Measurements from ENCODE around the gene PRKAA1.

PRKAA1 gene

DNA sequence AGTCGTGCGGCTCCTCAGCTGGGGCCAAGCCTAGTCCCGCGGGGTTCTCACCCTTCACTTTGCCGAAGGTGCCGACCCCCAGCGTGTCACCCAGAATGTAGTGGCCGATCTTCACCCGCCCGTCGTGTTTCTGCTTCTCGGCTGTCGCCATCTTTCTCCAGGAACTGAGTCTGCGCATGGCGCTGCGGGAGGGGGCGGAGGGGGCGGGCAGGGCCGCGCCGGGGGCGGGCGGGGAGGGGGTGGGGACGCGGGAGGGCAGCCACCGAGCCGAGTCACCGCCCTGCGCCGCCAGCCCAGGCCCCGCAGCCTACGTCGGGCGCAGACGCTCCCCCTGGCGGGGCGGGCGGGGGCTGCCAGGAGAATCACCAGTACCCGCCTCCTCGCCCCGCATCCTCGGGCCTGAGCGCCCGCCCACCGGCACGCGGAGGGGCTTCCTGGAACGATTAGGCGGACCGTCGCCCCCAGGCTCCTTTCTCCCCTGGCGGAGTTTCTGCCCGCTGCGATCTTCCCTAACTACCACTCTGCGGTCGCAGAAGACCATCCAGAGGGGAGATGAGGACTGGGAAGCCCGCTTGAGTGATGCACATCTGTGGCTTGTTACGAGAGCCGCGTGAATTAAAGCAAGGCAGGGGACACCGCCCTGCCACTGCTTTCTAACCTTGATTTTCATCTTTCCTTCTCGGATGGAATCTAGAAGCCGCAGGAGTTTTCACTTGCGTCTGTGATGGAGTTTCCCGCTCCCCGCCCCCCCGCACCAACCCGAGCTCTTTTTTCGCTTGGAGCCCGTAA, at the start of gene PRKAA1:
TSS of gene PRKAA1 (minus strand) at position 363 of the 789 bp plus-strand sequence. CDS start at position 178, 185 bp downstream.
- peak; percentile 91 for DNase-seq

DNA sequence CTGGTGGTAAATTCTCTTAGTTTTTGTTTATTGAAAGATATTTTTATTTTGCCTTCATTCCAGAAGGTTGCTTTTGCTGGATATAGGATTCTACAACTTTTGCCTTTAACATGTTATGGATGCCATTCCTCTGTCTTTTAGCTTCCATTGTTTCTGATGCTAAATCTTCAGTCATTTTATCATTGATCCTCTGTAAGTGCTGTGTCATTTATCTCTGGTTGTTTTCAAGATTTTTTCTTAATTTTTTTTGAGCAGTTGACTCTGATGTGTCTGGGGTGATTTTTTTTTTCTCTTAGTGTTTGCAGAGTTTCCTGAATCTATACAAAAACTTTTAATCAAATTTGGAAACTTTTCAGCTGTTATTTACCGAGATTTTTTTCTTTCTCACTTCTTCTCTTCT, 49.4 kb upstream of the PRKAA1 start:
- no peak for DNase-seq

DNA sequence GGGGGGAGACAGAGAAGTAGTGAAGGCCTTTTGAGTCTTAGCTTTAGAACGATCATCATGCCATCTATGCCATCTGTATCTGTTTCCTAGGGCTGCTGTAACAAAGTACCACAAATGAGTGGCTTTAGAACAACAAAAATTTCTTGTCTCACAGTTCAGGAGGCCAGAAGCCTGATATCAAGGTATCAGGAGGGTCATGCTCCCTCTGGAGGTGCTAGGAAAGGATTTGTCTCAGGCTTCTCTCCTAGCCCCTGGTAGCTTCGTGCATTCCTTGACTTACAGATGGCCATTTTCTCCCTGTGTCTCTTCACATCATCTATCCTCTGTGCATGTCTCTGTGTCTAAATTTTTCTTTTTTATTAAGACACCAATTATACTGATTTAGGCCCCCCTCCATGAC, 48.2 kb upstream of the PRKAA1 start:
- DNase-seq, result no peak

DNA sequence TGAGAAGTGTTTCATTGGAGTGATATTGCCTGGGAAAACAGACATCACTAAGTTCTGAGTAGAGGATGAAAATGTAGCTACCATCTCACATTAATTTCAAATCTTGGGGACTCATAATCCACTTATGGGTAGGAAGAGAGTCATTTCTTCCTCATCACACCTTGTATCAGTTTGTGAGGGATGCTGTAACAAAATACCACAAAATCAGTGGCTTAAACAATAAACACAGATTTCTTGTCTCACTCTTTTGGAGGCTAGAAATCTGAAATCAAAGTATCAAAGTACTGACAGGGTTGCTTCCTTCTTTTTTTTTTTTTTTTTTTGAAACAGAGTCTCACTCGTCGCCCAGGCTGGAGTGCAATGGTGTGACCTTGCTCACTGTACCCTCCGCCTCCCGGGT, 46.4 kb upstream of the PRKAA1 start:
- DNase-seq, result no peak

DNA sequence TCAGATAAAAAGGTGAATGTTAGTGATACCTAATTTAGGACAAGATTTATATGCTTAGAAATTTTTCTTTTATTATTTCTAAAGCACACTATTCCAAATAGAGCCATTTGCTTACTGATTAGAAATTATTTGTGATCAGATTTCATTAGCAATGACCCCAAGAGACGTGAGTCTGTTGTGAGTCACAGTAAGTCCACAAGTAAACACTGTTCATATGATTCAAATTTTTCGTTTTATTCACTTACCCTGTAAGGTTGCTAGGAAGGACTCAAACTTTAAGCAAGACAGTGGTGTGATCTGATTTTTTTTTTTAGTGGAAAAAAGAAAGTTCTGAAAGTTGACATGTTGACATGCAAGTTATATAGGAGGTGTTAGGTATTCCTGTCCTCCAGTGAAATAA, 44.2 kb upstream of the PRKAA1 start:
- no peak for DNase-seq

DNA sequence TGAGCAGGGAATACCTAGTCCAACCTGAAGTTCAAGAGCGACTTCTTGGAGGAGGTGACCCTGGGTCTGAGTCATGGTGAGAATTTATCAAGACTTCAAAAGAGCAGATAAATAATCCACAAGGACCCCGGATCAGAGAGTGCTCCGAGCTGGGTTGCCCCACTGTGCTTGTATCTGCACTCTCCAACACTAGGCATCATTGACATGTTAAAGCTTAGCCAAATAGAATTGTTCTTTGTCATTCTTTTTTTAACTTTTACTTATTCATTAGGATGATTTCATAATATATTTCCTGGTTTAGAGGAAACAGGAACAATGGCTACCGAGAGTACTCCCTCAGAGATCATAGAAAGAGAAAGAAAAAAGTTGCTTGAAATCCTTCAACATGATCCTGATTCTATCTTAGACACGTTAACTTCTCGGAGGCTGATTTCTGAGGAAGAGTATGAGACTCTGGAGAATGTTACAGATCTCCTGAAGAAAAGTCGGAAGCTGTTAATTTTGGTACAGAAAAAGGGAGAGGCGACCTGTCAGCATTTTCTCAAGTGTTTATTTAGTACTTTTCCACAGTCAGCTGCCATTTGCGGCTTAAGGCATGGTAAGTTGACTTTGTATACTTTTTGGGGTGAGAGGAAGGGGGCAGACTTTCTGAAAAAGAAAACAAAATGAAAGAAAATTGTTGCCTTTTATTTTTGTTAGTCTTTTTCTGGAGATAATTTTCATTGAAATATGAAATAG, 43.1 kb upstream of the PRKAA1 start, which contains the start of gene CARD6:
TSS of gene CARD6 (plus strand) at position 300 of the 738 bp plus-strand sequence. CDS start at position 316, 16 bp downstream.
- DNase-seq, result no peak

DNA sequence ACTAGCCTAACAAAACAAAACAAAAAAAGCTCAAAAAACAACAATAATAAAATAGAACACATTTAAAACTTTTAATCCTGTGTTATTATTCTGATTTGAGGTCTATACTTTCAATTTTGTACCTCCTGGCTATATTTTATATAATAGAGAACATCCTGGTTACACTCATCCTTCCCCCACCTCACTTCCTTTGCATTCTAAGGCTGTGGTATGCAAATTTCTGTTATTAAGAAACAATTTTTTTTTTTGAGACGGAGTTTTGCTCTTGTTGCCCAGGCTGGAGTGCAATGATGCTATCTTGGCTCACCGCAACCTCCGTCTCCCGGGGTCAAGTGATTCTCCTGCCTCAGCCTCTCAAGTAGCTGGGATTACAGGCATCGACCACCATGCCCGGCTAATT, 39.9 kb upstream of the PRKAA1 start:
- DNase-seq, result no peak

DNA sequence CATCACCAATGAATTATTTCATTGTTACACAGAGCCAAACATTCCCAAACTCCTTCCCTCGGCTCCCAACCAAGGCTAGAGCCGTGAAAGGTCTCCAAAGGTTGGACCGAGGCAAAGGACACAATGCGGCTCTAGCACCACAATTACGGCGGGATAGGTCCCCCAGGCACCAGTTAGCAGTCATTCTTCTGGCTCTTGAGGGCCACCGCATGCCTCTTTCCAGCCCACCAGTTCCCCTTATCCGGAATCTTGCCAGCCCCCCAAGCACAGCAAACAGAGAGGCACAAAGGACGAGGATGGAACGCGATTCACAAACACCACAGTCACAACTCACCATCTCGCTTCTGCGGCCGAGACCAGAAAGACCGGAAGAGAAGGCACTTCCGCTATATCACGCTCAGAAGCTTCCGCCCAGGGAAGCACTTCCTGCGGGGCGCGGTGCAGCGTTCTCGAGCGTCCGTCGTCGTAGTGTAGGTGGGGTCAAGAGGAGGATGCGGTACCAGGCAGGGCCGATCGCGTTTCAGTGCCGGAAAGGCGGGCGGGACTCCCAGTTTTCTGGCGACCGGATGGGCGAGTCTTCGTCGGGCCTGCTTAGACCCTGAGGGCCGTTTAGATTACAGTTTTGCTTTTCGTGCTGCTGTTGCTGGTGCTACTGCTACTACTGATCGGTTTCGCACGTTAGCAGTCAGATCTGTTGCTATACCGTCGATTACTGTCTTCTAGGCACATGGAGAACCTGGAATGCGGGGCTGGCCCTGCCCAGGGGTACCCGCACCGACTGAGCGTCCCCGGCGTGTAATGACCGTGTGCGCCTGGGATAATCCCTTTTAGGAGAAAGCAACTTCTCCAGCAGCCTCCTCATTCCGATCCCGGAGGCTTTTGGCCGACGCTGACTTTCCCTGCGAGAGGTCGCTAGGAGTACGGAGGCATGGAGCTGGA, 36.9 kb upstream of the PRKAA1 start, which contains the start of gene RPL37:
TSS of gene RPL37 (minus strand) at position 374 of the 939 bp plus-strand sequence. CDS start at position 337, 37 bp downstream.
- DNase-seq, result peak; percentile 93

DNA sequence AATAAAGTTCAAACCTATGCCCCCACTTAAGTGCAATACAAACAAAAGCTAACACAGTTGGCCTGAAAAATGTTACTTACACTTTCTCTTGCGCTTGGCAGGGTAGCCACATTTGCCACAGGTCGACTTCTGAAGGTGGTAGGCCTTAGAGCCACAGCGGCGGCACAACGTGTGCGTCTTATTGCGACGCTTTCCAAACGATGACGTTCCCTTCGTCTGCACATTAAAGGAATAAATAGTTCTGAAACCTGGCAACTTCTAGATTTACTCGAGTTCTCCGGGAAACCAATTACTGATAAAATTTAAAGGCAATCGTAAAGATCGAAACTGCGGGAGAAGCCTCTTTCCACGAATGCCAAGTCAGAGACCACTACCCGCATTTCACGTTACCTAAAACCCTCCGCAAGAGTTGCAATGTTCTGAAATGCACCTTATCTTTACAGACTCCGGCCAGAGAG, 36.2 kb upstream of the PRKAA1 start:
- DNase-seq, result no peak

DNA sequence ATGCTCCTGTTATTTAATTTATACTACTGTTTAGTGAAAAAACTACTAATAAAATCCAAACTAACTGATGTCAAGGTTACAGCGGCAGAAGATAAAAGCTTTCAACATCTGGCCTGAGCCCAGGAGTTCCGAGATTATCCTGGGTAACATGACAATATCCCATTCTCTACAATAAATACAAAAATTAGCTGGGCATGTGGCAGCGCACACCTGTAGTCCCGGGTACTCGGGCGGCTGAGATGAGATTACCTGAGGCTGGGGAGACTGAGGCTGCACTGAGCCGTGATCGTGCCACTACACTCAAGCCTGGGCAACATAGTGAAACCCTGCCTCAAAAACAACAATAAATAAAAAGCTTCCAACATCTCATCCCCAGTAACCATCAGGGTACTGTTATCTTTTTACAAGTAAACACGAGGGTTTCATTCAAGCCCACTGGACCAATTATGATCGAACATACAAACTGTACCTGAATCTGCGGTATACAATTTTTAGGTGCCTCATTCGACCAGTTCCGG, 35.6 kb upstream of the PRKAA1 start:
- DNase-seq, result no peak

DNA sequence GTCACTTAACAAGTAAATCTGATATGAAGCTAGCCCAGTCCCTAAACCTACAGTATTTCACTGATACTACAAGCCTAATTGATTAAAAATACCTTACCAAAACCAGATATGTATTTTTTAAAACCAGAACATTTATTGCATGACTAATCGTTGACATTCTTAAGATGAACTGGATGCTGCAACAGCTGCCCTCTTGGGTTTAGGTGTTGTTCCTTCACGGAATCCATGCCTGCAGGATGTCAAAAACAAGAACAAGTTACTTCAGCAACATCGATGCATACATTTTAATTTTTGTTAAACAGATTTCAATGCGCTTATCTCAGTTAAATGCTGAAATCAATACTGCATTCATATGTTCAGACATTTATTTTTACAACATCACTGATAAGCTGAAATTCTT, 34.2 kb upstream of the PRKAA1 start:
- no peak for DNase-seq

DNA sequence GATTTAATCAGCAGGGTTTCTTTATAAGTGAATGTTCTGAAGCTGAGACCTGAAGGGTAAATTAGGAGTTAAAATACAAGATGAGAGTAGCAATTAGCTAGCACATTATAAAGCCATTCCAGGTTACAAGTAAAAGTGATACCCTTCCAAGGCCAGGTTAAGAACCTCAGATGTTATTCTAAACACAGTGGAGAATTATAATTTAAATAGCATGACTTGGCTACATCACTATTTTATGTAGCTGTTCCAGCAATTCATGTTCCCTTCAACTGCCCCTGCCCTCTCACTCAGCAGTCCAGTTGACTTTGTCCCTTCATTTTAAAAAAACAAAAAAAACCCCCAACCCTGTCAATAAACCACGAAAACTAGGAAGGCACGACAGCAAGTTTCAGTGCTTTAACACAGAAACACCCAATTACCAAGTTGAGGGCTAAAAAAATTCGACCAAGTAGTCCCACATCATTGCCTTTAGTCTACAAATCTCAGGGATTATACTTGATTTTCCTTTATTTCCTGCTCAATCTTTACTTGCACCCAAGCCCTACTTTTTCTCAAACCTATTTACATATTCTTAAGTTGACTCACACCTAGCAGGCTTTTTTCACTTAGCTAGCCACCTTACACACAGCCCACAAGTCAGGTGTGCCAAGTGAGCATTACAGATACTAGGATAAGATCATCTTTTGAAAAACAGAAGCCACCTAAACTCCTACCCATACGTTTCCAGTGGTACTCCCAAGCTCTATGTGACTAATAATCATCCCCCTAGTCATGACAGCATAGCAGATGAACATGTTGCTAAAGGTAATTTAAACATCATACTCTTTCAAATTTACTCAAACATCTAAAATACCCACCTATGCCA, 33.4 kb upstream of the PRKAA1 start:
- no peak for DNase-seq

DNA sequence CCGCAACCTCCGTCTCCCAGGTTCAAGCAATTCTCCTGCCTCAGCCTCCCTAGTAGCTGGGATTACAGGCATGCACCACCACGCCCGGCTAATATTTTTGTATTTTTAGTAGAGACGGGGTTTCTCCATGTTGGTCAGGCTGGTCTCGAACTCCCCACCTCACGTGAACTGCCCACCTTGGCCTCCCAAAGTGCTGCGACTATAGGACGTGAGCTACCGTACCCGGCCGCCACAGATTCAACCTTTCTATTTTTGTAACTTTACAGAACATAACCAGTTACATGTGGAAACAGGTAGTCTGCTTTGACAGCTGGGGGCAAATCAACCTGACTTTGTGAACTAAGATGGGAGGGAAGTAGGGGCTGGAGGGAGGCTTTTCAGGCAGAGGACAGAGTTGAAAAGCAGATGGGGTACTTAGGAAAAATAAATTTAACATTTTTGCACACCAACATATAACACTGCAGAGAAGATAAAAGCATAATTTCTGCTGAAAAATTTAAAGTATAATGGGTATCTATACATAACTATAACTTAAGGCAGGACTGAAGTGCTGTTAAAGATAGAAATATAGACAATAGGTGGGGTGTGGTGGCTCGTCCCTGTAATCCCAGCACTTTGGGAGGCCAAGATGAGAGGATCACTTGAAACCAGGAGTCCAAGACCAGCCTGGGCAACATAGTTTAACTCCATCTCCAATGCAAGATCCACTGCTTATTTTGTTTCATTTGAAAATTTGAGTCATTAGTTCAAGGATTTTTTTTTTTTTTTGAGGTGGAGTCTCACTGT, 31.8 kb upstream of the PRKAA1 start:
- no peak for DNase-seq

DNA sequence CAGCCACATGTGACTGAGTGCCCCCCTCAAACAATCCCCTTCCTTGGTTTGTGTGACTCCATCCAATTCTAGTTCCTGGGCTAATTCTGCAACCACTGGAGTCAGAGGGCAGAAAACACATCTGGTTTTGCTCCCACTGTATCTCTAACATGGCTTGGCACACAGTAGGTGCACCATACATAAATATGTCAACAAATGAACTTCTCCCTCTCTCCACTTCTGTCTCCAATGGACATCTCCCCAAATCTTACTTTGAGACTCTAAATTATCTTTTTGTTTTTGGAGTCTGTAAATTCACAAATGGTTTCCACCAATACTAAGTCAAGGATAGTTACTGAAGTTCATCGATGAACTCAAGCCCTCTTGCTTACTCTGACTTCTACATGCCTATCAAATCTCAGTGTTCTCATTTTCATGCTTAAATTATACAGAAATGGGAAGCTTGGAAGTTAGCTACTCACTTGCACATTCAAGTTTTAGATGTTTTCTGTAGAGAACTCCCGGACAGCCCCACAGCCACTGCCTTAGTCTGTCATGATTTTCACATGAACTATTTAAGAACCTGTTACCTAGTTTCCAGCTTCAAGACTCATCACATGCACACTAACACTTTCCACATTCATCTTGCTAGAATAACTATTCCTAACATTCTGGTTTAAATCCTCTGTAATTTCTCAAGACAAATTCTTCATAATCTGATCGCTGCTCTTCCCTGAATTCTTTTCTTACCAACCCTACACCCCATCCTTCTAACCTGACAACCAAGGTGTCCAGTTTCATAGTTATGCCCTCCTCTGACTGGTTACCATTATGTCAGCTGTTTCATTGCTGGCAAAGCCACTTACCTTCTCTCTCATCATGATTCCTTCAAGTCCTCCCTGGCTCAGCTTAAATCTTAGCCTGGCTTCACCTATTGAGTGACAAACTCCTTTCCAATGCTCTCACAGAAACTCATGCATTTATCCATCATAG, 30.8 kb upstream of the PRKAA1 start:
- no peak for DNase-seq

DNA sequence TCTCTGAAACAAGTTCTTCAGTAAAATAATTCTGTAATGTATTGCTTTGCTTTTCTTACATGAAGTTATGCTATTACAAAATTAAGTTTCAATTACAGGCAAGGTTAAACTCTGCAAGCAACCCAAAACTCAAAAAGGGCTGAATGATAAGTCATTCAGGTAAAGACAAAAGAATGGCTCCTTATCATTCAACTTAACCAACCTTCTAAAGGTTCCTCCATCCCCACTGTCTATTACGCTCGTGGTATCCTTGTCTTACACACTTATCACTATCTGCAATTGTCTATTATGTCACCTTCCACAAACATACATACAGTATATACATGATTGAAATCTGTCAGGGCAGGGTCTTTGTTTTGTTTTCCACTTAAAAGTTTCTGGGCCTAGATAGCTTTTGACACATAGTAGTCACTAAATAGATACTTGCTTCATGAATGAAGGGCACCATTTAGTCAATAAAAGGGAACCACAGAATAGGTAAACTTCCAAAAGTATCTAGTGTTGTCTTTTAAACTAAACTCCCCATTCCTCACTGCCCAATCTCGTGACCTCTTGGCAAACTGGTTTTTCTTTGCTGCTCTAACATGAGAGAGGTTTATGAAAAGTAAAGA, 30.0 kb upstream of the PRKAA1 start:
- DNase-seq, result no peak

DNA sequence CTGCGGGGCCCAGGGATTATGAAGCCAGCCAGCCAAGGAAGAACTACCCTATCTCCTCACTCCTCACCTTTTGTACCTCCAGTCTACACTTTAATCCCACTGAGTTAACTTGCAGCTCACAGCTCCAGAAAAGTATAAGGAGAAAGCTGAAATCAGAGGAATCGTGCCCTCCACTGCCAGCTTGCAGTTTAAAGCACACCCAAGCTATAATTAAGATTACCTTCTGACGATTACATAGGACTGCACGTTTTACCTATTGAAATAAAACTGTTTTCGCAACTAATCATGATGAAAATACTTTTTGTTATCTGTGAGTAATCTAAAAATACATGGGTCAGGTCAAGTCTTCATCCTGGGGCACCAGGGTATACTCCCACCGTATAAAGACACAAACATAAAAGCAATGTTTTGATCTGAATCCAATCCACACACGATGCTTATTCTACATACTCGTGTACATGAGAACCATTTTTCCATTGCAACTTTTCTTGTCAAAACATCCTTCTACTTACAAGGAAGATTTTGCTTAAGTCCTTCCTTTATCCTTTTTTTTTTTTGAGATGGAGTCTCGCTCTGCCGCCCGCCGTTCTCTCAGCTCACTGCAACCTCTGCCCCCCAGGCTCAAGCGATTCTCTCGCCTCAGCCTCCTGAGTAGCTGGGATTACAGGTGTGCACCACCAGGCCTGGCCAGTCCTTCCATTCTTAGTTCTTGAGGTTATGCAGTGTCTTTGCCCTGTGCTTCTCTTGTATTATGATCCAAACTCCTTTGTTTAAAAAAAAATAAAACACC, 29.2 kb upstream of the PRKAA1 start:
- DNase-seq, result no peak

DNA sequence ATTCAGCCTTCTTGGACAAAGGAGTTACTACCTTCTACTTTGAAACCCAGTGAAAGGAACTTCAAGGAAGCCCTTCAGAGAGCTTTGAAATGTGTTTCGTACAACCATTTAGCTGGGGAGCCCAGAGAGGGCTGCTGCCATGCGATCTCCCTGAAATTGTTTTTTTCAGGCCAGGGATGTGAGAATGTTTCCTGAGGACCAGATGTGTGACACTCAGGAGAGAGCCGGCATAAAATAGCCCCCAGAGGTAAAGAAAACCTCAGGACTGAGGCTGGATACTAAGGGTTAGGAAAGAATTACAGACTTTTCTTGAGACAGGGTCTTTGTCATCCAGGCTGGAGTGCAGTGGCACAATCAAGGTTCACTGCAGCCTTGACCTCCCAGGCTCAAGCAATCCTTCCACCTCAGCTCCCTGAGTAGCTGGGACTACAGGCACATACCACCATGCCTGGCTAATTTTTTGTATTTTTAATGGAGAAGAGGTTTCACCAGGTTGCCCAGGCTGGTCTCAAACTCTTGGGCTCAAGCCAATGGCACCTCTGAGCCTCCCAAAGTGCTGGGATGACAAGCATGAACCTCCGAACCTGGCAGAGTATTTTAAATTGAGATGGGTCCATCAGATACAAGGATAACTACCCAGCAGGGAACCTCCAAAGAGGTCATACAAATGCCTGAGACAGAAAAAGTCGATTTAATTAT, 28.5 kb upstream of the PRKAA1 start:
- no peak for DNase-seq

All from activated CD8-positive, alpha-beta memory T cell treated with anti-CD3 and anti-CD28 coated beads, Interleukin-2, amount 50 U/mL, for 48 hours (primary cell).